Measurements from ENCODE around the gene ACSL3.

DNA sequence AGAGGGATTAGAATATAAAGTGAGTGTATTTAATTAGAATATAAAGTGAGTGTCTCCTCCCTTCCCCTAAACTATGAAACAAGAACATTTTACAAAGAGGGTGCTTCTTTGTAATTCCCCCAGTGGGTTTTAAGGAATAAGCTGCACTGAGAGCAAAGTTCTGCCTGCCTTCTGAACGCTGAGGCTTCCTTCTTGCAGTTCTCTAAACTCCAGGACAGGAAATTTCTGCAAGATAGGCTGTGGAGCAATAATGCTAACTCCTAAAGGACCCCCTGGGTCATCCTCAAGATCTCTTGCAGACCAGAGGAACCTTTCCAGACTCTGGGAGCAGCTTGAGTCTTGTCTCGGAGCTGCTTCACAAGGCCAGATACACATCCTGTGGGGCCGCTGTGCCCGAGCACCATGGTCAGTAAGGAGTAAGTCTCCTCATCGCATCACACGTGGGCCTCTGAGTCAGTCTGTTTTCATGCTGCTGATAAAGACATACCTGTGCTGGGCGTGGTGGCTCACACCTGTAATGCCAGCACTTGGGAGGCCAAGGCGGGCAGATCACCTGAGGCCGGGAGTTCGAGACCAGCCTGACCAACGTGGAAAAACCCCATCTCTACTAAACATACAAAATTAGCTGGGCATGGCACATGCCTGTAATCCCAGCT is 103.7 kb downstream of the ACSL3 start:
- TF ChIP-seq, protein P1, sequence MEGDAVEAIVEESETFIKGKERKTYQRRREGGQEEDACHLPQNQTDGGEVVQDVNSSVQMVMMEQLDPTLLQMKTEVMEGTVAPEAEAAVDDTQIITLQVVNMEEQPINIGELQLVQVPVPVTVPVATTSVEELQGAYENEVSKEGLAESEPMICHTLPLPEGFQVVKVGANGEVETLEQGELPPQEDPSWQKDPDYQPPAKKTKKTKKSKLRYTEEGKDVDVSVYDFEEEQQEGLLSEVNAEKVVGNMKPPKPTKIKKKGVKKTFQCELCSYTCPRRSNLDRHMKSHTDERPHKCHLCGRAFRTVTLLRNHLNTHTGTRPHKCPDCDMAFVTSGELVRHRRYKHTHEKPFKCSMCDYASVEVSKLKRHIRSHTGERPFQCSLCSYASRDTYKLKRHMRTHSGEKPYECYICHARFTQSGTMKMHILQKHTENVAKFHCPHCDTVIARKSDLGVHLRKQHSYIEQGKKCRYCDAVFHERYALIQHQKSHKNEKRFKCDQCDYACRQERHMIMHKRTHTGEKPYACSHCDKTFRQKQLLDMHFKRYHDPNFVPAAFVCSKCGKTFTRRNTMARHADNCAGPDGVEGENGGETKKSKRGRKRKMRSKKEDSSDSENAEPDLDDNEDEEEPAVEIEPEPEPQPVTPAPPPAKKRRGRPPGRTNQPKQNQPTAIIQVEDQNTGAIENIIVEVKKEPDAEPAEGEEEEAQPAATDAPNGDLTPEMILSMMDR (conservative IDR thresholded peaks at IDR 0.05; ENCODE audit: low read length): no peak
- TF ChIP-seq EZH2phosphoT487 (IDR thresholded peaks at IDR 0.05; ENCODE audit: borderline replicate concordance): no peak

Data from Loucy (cell line).